Measurements from ENCODE around the gene SNAPC2.

The SNAPC2 gene

GRCh38 chr19:7932276-7932929, 12.3 kb downstream of the SNAPC2 start:
- DNase-seq (ENCODE audit: low spot score), result no peak
- POLR2A ChIA-PET (ENCODE audit: low non-redundant PET), result no interaction called here
- CTCF ChIA-PET, result no interaction called here
- H3K27ac ChIP-seq, result peak overlapping the region; percentile 95
- no peak for TF ChIP-seq CTCF (conservative IDR thresholded peaks at IDR 0.05; ENCODE audit: low read depth)

- H3K27ac ChIP-seq, result no peak overlapping the region
- ChIA-PET POLR2A (ENCODE audit: low non-redundant PET) (no interaction called here), CTCF (no interaction called here)
- DNase-seq (ENCODE audit: low spot score), result no peak
- no peak for TF ChIP-seq CTCF (conservative IDR thresholded peaks at IDR 0.05; ENCODE audit: low read depth)
These were observed 12.8 kb downstream of the SNAPC2 start for GRCh38 chr19:7932930-7933300.

GRCh38 chr19:7933411-7933810, 13.3 kb downstream of the SNAPC2 start:
- no peak for DNase-seq (ENCODE audit: low spot score)
- ChIA-PET CTCF (no interaction called here), POLR2A (ENCODE audit: low non-redundant PET) (no interaction called here)
- no peak overlapping the region for H3K27ac ChIP-seq
- no peak for TF ChIP-seq CTCF (conservative IDR thresholded peaks at IDR 0.05; ENCODE audit: low read depth)

GRCh38 chr19:7933828-7934725, 13.9 kb downstream of the SNAPC2 start:
- no peak for TF ChIP-seq CTCF (conservative IDR thresholded peaks at IDR 0.05; ENCODE audit: low read depth)
- ChIA-PET CTCF (no interaction called here), POLR2A (ENCODE audit: low non-redundant PET) (no interaction called here)

GRCh38 chr19:7934766-7935165, 14.6 kb downstream of the SNAPC2 start:
- ChIA-PET CTCF (no interaction called here), POLR2A (ENCODE audit: low non-redundant PET) (no interaction called here)
- TF ChIP-seq CTCF (conservative IDR thresholded peaks at IDR 0.05; ENCODE audit: low read depth), result no peak
- DNase-seq (ENCODE audit: low spot score), result no peak
- no peak overlapping the region for H3K27ac ChIP-seq

More at GRCh38 chr19:7933828-7934725, 13.9 kb downstream of the SNAPC2 start:
- no peak for DNase-seq (ENCODE audit: low spot score)
- no peak overlapping the region for H3K27ac ChIP-seq

GRCh38 chr19:7940841-7941240, 20.7 kb downstream of the SNAPC2 start:
- POLR2A ChIA-PET (ENCODE audit: low non-redundant PET), result interaction anchor here (0.6 kb wide), 1 partner anchor 8 kb away, joined by 8 read pairs; no protein-coding TSS in a partner anchor
- TF ChIP-seq CTCF (conservative IDR thresholded peaks at IDR 0.05; ENCODE audit: low read depth), result no peak
- no peak for DNase-seq (ENCODE audit: low spot score)
- CTCF ChIA-PET, result interaction anchor here (0.6 kb wide), 1 partner anchor 51 kb away, joined by 5 read pairs; no protein-coding TSS in a partner anchor
- H3K27ac ChIP-seq, result peak overlapping the region; percentile 9

Measured in RWPE1 (cell line).